Measurements from ENCODE around the gene RNASEL. TPM values are rescaled to one million over a fixed set of nuclear protein-coding genes. Genes with fewer than 3 reads are reported as not detected.

The RNASEL gene
- total and polyA plus RNA-seq, 2 donors from 2014 or later = 6.0 to 12.1 TPM

DNA sequence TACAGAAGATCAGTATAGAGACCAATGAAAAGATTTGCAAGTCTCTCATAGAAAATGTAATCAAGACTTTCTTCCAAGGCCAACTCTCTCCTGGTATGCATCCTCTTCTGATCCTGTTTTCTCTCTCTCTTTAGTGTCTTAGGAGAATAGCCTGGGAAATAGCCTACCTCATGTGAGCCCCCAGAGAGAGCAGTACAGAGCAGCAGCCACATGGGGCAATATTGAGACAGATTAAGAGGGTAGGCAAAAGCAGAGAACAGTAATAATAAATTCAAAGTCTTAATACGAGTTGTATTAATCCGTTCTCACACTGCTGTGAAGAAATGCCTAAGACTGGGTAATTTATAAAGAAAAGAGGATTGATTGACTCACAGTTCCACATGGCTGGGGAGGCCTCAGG lies 61.4 kb downstream of the RNASEL start:
- intact Hi-C loops (cut with DNase I) = no loop called here
- TF ChIP-seq, protein P1, sequence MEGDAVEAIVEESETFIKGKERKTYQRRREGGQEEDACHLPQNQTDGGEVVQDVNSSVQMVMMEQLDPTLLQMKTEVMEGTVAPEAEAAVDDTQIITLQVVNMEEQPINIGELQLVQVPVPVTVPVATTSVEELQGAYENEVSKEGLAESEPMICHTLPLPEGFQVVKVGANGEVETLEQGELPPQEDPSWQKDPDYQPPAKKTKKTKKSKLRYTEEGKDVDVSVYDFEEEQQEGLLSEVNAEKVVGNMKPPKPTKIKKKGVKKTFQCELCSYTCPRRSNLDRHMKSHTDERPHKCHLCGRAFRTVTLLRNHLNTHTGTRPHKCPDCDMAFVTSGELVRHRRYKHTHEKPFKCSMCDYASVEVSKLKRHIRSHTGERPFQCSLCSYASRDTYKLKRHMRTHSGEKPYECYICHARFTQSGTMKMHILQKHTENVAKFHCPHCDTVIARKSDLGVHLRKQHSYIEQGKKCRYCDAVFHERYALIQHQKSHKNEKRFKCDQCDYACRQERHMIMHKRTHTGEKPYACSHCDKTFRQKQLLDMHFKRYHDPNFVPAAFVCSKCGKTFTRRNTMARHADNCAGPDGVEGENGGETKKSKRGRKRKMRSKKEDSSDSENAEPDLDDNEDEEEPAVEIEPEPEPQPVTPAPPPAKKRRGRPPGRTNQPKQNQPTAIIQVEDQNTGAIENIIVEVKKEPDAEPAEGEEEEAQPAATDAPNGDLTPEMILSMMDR (IDR thresholded peaks at IDR 0.05; ENCODE audit: borderline replicate concordance, extremely low read depth, insufficient read depth) = no peak
- no peaks in the 10 kb centered on the region for H3K36me3 ChIP-seq (ENCODE audit: control insufficient read depth in 2 of 3, insufficient read depth in 3 of 3, low read length in 3 of 3)
- no peaks in the 10 kb centered on the region for H3K27me3 ChIP-seq (ENCODE audit: control insufficient read depth, insufficient read depth, low read length)
- no peak overlapping the region for H3K27ac ChIP-seq (ENCODE audit: low read depth in 2 of 2, low read length in 2 of 2)
- H3K9ac ChIP-seq (ENCODE audit: low read length in 3 of 3) = no peak overlapping the region
- H3K4me1 ChIP-seq (ENCODE audit: control insufficient read depth in 2 of 3, insufficient read depth in 2 of 3, low read depth in 1 of 3, low read length in 3 of 3) = no peaks in the 10 kb centered on the region
- FAIRE-seq = no peak
- DNase-seq = no peak
- H3K9me3 ChIP-seq (ENCODE audit: control insufficient read depth in 2 of 3, insufficient read depth in 1 of 3, low read length in 3 of 3) = peaks cover 0 to 11% (median 0%) of the 10 kb centered on the region in 3 donors
- no peak overlapping the region for H3K4me3 ChIP-seq (ENCODE audit: low read length in 3 of 3)

DNA sequence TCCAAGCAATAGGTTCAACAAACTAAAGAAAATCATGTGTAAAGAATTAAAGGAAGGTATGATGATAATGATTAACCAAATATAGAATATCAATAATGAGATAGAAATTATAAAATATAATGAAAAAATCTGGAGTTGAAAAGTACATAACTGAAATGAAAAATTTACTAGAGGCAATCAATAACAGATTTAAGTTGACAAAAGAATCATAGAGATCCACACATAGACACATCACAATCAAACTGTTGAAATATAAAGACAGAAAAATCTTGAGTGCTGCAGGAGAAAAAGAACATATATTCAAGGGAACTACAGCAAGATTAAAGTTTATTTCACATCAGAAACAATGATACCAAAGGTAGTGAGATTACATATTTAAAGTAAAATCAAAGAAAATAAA lies 63.7 kb downstream of the RNASEL start:
- peaks cover 0 to 11% (median 0%) of the 10 kb centered on the region in 3 donors for H3K9me3 ChIP-seq (ENCODE audit: control insufficient read depth in 2 of 3, insufficient read depth in 1 of 3, low read length in 3 of 3)
- no peak for DNase-seq
- TF ChIP-seq, protein P1 (IDR thresholded peaks at IDR 0.05; ENCODE audit: borderline replicate concordance, extremely low read depth, insufficient read depth) = no peak
- intact Hi-C loops (cut with DNase I) = no loop called here
- no peak overlapping the region for H3K27ac ChIP-seq (ENCODE audit: low read depth in 2 of 2, low read length in 2 of 2)
- H3K4me3 ChIP-seq (ENCODE audit: low read length in 3 of 3) = no peak overlapping the region
- H3K9ac ChIP-seq (ENCODE audit: low read length in 3 of 3) = no peak overlapping the region
- no peaks in the 10 kb centered on the region for H3K36me3 ChIP-seq (ENCODE audit: control insufficient read depth in 2 of 3, insufficient read depth in 3 of 3, low read length in 3 of 3)
- no peaks in the 10 kb centered on the region for H3K4me1 ChIP-seq (ENCODE audit: control insufficient read depth in 2 of 3, insufficient read depth in 2 of 3, low read depth in 1 of 3, low read length in 3 of 3)
- FAIRE-seq = no peak
- H3K27me3 ChIP-seq (ENCODE audit: control insufficient read depth, insufficient read depth, low read length) = no peaks in the 10 kb centered on the region

Other genes starting within 250 kb of the RNASEL start
- 533 TPM for gene GLUL, start 197.5 kb downstream of the RNASEL start, total RNA-seq
- gene GLUL, start 197.5 kb downstream of the RNASEL start, polyA plus RNA-seq (ENCODE audit: insufficient read depth, low read depth, low replicate concordance) = 90.6 TPM
- not detected for gene TEDDM1, start 188.6 kb downstream of the RNASEL start, total RNA-seq
- not detected for gene TEDDM1, start 188.6 kb downstream of the RNASEL start, polyA plus RNA-seq (ENCODE audit: insufficient read depth, low read depth, low replicate concordance)
- not detected for gene RGSL1, start 139.1 kb downstream of the RNASEL start, total RNA-seq
- not detected for gene RGSL1, start 139.1 kb downstream of the RNASEL start, polyA plus RNA-seq (ENCODE audit: insufficient read depth, low read depth, low replicate concordance)
- 4.2 TPM for gene RGS16, start 15.1 kb upstream of the RNASEL start, total RNA-seq
- 7.7 TPM for gene RGS16, start 15.1 kb upstream of the RNASEL start, polyA plus RNA-seq (ENCODE audit: insufficient read depth, low read depth, low replicate concordance)
- not detected for gene RGS8, start 95.3 kb upstream of the RNASEL start, total RNA-seq
- not detected for gene RGS8, start 95.3 kb upstream of the RNASEL start, polyA plus RNA-seq (ENCODE audit: insufficient read depth, low read depth, low replicate concordance)
- gene NPL, start 200.5 kb upstream of the RNASEL start, total RNA-seq = 15.7 TPM
- gene NPL, start 200.5 kb upstream of the RNASEL start, polyA plus RNA-seq (ENCODE audit: insufficient read depth, low read depth, low replicate concordance) = 69.4 TPM

Measured in kidney (tissue), 14 donors.